Nephron progenitor cell (in vitro differentiated cells): ENCODE data around the gene BEGAIN.

ENCODE experiments used
- DNase-seq: peaks from one replicate; pipeline ENCODE4 v3.0.0; 2021
- H3K27ac Mint-ChIP-seq: 2 replicates; pipeline ENCODE4 v1.8.0; 2021; ENCODE audit warnings: mild to moderate bottlenecking, moderate library complexity, mixed read lengths
- H3K27me3 Mint-ChIP-seq: 2 replicates; pipeline ENCODE4 v1.8.0; 2021; ENCODE audit warnings: mild to moderate bottlenecking, low read depth, mixed read lengths; ENCODE audit not compliant: poor library complexity
- H3K36me3 Mint-ChIP-seq: 2 replicates; pipeline ENCODE4 v1.8.0; 2021; ENCODE audit warnings: low read depth, mixed read lengths
- H3K4me1 Mint-ChIP-seq: 2 replicates; pipeline ENCODE4 v1.8.0; 2021; ENCODE audit warnings: mixed read lengths
- H3K4me3 Mint-ChIP-seq: 2 replicates; pipeline ENCODE4 v1.8.0; 2021; ENCODE audit warnings: mild to moderate bottlenecking, moderate library complexity, mixed read lengths
- H3K9me3 Mint-ChIP-seq: 2 replicates; pipeline ENCODE4 v1.8.0; 2021; ENCODE audit warnings: mild to moderate bottlenecking, moderate library complexity, mixed read lengths
- CTCF ChIP-seq: fragments of 200-600 bp; sonication (generic); IDR thresholded peaks from 2 replicates; pipeline ENCODE4 v1.5.0; 2021; ENCODE audit warnings: antibody characterized with exemption

The BEGAIN gene

GRCh38 chr14:100585448-100586152 is 1.6 kb downstream of the BEGAIN start:
- Mint-ChIP-seq H3K27me3 (peaks cover 57% of the 10 kb centered on the region), H3K9me3 (no peaks in the 10 kb centered on the region), H3K27ac (no peak overlapping the region), H3K36me3 (no peaks in the 10 kb centered on the region), H3K4me3 (peak overlapping the region; percentile 65), H3K4me1 (peaks cover 9% of the 10 kb centered on the region)
- TF ChIP-seq CTCF, result no peak
- peak; percentile 1 for DNase-seq

GRCh38 chr14:100584056-100585031 is 2.9 kb downstream of the BEGAIN start:
- H3K4me3 Mint-ChIP-seq, result no peak overlapping the region
- peaks cover 5% of the 10 kb centered on the region for H3K4me1 Mint-ChIP-seq
- H3K9me3 Mint-ChIP-seq, result no peaks in the 10 kb centered on the region
- H3K27me3 Mint-ChIP-seq, result peaks cover 46% of the 10 kb centered on the region
- DNase-seq, result peak; percentile 1
- no peak overlapping the region for H3K27ac Mint-ChIP-seq
- TF ChIP-seq CTCF, result no peak
- H3K36me3 Mint-ChIP-seq, result no peaks in the 10 kb centered on the region

- Mint-ChIP-seq H3K4me3 (no peak overlapping the region), H3K4me1 (peaks cover under 1% of the 10 kb centered on the region), H3K27ac (no peak overlapping the region), H3K27me3 (peaks cover 40% of the 10 kb centered on the region), H3K36me3 (no peaks in the 10 kb centered on the region), H3K9me3 (no peaks in the 10 kb centered on the region)
- no peak for DNase-seq
- no peak for TF ChIP-seq CTCF
These were observed 4.0 kb downstream of the BEGAIN start for GRCh38 chr14:100583245-100583644.

- DNase-seq, result no peak
- Mint-ChIP-seq H3K9me3 (no peaks in the 10 kb centered on the region), H3K36me3 (no peaks in the 10 kb centered on the region), H3K27me3 (peaks cover 34% of the 10 kb centered on the region), H3K4me3 (no peak overlapping the region), H3K27ac (no peak overlapping the region), H3K4me1 (no peaks in the 10 kb centered on the region)
- no peak for TF ChIP-seq CTCF
These were observed 4.6 kb downstream of the BEGAIN start for GRCh38 chr14:100582496-100583165.

- Mint-ChIP-seq H3K27ac (no peak overlapping the region), H3K4me1 (no peaks in the 10 kb centered on the region), H3K36me3 (no peaks in the 10 kb centered on the region), H3K27me3 (peaks cover 30% of the 10 kb centered on the region), H3K9me3 (no peaks in the 10 kb centered on the region), H3K4me3 (no peak overlapping the region)
- DNase-seq, result no peak
- no peak for TF ChIP-seq CTCF
These were observed 5.7 kb downstream of the BEGAIN start for GRCh38 chr14:100581228-100582145.
